Left forelimb (tissue), 1 donor: ENCODE measurements around the gene AUH.

Experiments used
- DNase-seq: peaks from one replicate; pipeline ENCODE4 v3.0.0-alpha.2; 2018; ENCODE audit warnings: low spot score

AUH gene

GRCh38 chr9:91336786-91337185 lies 24.9 kb downstream of the AUH start:
- DNase-seq, result no peak

GRCh38 chr9:91334053-91334452 lies 27.7 kb downstream of the AUH start:
- no peak for DNase-seq

GRCh38 chr9:91333551-91333950 lies 28.2 kb downstream of the AUH start:
- no peak for DNase-seq

DNA sequence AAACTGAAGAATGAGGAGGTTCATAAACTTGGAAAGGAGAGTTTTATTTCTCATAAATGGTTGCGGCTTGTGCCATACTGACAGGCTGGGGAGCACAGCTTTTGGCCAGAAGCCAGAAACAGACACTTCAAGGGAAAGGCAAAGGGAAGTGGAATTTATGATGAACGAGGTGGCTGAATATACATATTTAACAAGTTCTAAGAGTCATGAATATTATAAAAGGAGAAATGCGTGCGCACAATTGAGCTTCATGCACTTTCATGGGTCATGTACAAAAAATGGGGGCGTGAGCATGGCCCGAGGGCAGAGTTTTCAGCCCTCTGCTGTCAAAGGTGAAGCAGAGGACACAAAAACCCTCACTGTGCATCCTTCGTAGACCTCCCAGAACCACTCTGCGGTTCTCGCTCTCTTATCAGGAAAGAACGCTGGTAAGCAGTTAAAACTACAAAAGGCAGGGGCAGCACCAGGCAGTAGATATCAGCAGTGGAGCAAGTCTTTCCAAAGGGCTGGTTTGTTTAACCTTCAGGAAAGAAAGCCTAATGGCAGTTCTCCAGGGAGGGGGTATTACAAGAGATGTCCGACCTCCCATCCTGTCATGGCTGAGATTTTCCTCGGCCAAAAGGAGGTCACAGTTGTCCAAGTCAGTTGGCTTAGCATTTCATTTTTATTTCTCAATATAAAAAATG lies 29.0 kb downstream of the AUH start:
- no peak for DNase-seq

DNA sequence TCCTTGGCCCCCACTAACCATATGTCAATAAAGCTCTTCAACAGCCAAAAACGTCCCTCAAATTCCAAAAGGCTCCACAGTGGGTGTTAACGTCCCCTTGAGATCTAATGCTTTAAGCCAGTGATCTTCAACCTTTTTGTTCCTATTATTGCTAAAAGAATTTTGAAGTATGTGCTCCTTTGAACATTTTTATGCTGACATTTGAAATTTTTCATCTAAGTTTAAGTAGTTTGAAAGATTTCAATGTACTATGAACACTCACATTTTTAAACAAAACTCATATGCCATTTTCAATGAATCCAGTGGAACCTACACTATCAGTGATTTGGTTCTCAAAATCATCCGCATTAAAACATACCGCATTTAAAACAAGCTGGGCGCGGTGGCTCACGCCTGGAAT lies 29.9 kb downstream of the AUH start:
- DNase-seq, result no peak

GRCh38 chr9:91328186-91328585 lies 33.5 kb downstream of the AUH start:
- DNase-seq, result no peak

GRCh38 chr9:91321691-91322090 lies 40.0 kb downstream of the AUH start:
- DNase-seq, result no peak

DNA sequence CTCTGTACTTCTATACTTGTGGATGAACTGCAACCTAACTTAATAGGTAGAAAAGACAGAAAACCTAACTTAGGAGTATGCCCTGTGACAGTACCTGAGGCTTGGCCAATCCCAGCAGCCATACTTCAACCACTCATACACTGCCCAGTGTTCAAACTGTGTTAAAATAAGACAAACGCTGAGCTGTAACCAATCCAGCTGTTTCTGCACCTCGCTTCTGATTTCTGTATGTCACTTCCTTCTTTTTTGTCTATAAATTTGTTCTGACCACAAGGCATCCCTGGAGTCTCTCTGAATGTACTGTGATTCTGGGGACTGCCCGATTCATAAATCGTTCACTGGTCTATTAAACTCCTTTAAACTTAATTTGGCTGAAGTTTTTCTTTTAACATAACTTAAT lies 41.4 kb downstream of the AUH start:
- no peak for DNase-seq

DNA sequence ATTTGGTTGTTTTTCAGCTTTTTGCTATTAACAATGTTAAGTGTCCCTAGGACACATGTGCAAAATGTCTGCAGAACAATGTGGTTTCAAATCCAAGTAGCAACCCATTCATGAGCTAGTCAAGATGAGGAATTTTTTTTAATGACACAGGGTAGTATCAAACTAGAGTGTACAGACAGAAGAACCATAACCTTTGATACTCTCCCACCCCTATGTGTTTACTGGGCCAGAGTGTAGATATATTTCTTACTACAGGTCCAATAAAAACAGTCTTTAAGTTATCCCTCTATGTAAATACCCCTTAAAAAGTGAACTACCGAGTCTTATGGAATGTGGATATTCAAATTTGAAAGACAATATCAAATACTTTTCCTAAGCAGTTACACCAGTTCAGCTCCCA lies 45.6 kb downstream of the AUH start:
- no peak for DNase-seq

GRCh38 chr9:91315191-91315590 lies 46.5 kb downstream of the AUH start:
- DNase-seq, result no peak

DNA sequence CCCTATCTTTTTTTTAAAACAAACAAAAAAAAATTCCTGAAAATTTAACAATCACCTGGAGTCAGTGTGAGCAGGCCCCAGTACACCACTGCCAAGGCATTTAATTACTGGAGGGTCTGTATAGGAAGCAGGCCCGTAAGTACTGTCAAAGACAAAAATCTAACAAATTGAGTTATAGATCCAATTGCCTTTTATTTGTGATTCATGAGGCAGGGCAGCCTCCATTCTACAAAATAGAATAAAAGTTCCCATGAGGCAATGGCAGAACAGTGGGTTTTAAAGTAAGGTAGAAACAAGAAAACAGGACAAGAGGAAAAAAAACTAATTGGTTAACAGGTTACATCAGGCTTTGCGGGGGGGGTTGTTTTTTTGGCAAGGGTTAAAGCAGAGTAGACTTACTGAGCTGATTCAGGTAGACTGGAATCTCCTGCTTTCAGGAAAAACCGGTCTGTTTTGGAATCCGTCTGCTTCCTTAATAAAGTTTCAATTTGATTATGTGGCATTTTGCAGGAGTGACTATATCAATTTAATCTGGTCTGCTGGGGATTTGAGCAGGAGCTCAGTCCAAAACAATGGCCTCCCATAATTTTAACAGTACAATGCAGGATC lies 48.9 kb downstream of the AUH start:
- no peak for DNase-seq

- DNase-seq, result no peak
These were observed 51.7 kb downstream of the AUH start for GRCh38 chr9:91310037-91310436.

- DNase-seq, result no peak
These were observed 53.5 kb downstream of the AUH start for GRCh38 chr9:91308191-91308590.

- no peak for DNase-seq
These were observed 54.4 kb downstream of the AUH start for GRCh38 chr9:91307279-91307678.

- DNase-seq, result no peak
These were observed 55.5 kb downstream of the AUH start for GRCh38 chr9:91306296-91306630.

- DNase-seq, result no peak
These were observed 56.0 kb downstream of the AUH start for GRCh38 chr9:91305596-91306295.

DNA sequence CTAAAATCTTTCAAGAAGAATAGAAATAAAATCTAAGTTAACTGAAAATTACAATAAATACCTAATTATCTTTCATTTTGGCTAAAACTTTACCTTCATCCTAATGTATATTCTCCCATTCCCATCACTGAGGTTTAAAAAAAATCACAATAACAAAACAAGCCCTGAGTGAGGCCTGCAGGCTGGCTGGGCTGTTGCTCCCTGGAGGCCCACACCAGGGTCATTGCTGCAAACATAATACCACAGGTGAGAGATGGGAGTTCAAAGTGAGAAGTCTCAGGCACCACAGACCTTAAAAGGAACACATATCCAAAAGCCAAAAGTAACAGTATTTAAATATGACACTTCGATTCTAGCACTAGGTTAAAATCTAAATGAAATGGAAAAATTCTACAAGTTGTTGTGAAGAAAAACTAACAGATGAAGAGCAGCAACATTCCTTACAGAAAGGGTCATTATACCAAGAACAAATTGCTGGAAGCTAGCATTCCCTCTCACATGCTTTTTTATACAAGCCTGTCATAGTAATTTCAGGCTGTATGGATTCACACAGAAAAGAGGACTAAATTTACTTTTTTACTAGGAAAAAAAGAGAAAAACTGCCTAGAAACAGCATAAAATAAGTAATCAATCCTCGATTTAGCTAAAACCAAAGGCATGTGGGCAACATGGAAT lies 57.8 kb downstream of the AUH start:
- DNase-seq, result no peak

DNA sequence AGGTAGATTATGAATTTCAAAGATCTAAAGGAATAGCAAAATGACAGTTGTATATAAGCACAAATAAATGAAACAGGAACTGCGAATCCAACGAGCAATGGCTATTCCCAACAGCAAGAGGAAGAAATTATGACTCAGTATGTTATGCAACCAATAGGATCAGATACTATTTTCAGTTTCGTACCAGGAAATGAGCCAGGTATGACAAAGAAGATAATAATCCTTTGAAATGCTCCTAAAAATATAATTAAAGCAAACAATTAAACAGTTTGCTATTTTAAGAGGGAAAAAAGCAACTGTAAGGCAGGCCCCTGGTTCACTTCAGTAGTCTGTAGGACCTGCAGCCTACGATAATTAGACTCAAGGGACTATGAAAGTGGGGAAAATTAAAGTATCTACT lies 58.9 kb downstream of the AUH start:
- no peak for DNase-seq

DNA sequence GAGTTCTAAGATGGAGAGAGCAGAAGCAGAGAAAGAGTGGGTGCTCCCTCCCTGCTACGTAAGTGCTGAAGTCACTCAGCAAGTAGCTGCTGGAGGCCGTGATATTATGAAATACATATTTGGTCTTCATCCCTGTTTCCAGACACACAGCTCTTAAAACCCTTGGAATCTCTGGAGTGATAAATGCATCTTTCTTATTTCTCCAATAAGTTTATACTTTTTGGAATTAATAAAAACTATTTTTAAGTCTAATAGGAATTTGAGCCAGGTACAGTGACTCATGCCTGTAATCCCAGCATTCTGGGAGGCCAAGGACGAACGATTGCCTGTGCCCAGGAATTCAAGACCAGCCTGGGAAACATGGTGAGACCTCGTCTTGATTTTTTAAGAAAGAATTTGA lies 60.6 kb downstream of the AUH start:
- no peak for DNase-seq

DNA sequence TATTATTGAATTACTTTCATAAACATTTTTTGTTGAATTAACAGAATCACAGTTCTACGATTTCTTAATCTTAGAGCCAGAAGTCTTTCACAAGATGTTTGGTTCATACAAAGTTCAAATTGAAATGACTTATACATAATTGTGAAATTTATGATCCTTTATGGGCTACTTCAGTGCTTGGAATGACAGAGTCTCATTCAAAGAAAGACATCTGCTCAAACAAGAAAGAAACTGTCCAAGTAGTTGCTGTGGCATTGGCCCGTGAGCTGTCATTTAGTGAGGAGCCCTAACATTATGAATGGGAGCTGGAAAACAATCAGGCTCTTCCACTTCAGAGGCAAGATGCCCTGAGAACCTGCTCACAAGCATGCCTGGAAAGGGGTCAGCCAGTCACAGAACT lies 63.4 kb downstream of the AUH start:
- no peak for DNase-seq

GRCh38 chr9:91297306-91297705 lies 64.4 kb downstream of the AUH start:
- no peak for DNase-seq

DNA sequence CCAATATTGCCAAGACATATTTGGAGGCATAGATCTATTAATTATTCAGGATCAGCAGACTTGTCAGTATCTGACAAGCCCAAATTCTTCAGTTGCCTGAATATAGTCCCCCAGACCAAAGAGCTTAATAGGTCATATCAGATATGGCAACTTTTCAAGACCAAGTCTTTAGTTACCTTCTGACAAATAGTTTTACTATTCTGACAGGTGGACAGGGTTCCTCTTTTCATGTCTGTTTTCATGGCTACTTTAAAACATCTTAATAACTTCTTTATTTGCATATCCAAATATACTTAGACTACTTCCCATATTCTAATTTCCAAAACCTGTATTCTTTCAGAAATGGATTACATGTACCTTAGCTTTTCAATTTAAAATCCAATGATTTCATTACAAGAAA lies 65.4 kb downstream of the AUH start:
- no peak for DNase-seq

- DNase-seq, result no peak
These were observed 66.4 kb downstream of the AUH start for GRCh38 chr9:91295357-91295756.
